Measurements from ENCODE around the gene CHCHD4.
"Not testable (repeated sequence)": the region's sequence is repeated elsewhere in the genome, so short reads cannot be mapped to it uniquely, and the experiment has no call there.

The CHCHD4 gene

DNA sequence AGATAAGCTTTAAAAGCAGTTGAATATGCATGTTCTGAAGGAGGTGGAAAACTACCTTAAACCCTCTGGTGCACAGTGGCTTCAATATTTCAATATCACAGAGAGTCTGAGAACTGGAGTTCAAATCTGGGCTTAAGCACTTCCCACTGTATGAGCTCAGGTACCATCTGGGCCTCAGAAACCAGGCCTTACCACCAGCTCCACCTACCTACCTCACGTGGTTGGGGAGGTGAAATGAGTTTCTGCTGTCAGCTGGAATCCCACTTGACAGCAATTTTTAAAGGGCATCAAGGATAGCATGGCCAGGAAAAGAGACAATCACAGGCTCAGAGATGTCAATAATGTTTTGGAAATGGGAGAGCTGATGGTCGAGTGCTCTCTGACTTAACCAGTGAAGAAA is 5.0 kb downstream of the CHCHD4 start:
- DNase-seq (ENCODE audit: low read depth): no peak

DNA sequence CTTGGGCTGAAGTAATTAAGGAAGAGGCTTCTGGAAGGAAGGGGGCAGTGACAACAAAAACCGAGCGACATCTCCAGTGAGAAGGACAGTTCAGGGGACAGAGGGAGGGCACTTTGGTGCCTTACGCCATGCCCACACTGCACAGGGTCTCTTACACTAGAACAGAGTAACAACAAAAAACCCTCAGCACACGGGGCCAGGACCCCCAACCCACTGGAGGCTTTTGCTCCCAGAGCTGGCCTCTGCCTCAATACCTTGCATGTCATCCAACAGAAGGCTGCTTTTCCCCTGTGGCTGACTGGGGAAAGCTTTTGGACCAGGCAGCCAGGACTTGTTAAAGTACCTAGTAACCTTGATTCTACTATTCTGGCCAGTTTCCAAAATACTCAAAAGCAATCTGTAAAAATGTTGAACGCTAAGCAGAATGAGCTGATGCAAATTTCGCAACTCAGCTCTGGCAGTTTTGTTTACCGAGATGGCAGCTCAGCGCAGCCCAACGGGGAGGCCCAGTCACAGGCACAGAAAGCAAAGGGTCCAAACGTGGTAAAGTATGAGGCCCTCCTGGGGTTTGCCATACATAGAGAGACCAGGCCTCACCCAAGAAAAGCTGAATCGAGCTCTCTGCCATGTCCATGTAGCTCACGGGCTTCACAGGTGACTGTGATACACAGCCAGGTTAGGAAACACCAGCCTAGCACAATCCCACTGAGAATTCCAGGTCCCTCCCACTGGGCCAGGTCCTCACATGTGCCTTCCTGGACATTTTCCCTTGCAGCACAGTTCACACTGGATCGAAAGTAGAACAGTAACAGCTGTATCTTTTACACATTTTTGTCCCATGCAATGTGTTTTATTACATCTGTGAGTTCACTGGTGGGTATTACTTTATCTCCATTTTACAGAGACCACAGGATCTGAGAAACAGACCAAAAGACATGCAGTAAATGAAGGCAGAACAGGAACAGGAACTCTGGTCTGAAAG is 6.0 kb downstream of the CHCHD4 start:
- no peak for DNase-seq (ENCODE audit: low read depth)

DNA sequence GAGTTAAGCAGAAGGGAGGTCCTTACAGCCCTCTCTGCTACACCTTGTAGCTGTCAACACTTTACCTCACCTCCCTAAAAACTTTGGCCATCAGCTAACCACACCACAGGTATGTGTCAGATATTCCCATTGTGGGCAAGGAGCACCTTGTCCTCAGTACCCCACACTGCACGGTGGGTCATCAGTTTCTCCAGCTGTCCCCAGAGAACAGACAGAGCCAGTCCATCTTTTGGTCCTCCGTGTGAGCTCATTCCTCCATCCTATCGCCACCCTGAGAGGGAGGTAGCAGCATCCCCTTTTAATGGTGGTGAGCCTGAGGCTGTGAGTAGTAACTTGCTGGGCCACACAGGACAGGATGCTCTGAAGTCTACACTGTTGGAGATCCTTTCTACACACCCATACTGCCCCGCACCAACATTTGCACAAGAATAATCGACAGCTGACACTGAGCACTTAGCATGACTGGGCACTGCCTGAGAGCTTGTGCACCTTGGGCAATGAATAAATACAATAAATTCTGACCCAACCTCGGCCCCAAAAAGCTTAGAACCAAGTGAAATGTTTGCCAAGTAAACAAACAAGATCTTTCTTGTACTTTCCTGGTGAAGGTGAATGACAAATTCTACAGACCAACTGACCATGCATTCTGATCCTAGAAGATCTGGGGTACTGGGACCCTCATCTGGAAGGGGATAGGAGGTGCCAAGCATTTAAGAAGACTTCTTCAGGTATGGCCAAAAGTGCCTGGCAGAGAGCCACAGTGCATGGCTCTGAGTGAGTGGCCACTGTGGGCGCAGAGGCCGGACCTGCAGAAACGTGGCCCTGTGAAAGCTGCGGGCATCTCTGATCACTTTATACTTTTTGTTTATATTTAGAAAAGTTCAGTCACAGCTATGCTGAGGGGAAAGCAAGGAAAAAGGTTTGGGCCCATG is 6.9 kb downstream of the CHCHD4 start:
- DNase-seq (ENCODE audit: low read depth): no peak

- no peak for DNase-seq (ENCODE audit: low read depth)
Measured at GRCh38 chr3:14113965-14114635, 10.6 kb downstream of the CHCHD4 start.

DNA sequence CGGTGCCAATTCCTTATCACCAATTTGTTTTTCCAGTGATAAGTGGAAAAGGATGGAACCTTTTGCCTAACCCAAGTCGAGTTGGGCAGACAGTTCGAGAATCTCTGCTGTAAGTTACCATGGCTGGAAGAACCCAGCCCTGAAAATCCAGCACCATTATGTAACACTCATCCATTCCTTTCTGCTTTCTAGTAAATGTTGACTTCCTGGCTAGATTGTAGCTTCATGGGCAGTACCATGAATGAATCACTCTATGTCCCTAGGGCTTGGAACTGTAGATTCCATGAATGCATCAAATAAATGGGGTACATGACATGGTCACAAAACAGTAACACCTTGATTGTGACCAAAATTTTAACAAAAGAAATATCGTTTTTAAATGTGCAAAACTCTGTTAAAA is 14.0 kb downstream of the CHCHD4 start:
- DNase-seq (ENCODE audit: low read depth): no peak

- not testable (repeated sequence) for DNase-seq (ENCODE audit: low read depth)
Measured at GRCh38 chr3:14109821-14110220, 14.8 kb downstream of the CHCHD4 start.

- no peak for DNase-seq (ENCODE audit: low read depth)
Measured at GRCh38 chr3:14097616-14098391, 26.9 kb downstream of the CHCHD4 start.

GRCh38 chr3:14096742-14097141 is 27.9 kb downstream of the CHCHD4 start:
- no peak for DNase-seq (ENCODE audit: low read depth)

DNA sequence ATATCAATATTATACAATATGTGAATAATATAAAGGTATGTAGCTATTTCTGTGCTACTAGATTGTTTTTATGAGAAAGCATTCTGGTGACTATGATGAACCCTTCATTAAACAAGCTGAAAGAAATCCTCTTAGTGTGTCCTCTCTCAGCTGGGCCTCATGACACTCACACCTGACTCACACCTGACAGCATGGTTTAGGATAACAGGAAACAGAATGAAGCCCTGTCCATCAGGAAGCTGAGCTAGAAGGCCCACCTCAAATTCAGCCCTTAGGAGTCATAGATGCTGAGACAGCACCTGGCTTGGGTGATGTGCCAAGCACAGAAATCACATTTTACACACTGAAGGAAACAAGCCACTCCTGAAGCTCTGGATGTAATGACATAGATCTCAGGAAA is 30.8 kb downstream of the CHCHD4 start:
- no peak for DNase-seq (ENCODE audit: low read depth)

- no peak for DNase-seq (ENCODE audit: low read depth)
Measured at GRCh38 chr3:14092464-14092863, 32.2 kb downstream of the CHCHD4 start.

DNA sequence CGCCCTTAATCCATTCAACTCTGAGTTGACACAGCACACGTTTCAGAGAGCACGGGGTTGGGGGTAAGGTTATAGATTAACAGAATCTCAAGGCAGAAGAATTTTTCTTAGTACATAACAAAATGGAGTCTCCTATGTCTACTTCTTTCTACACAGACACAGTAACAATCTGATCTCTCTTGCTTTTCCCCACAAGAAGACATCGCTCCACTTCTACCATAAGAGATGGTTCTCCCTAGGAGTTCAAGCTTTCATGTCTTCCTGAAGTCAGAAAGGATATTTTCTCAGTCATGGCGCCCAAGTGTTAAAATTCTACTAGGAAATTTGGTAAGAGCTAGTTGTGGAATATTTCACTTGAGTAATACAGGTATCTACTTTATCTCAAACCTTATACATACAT is 32.7 kb downstream of the CHCHD4 start:
- not testable (repeated sequence) for DNase-seq (ENCODE audit: low read depth)

DNA sequence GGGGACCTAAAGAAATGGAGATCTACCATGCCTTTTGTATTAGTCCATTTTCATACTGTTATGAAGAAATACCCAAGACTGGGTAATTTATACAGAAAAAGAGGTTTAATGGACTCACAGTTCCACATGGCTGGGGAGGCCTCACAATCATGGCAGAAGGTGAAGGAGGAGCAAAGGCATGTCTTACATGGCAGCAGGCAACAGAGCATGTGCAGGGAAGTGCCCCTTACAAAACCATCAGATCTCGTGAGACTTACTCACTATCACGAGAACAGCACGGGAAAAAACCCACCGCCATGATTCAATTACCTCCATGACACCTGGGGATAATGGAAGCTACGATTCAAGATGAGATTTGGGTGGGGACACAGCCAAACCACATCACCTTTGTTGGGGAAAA is 37.2 kb downstream of the CHCHD4 start:
- DNase-seq (ENCODE audit: low read depth): not testable (repeated sequence)

DNA sequence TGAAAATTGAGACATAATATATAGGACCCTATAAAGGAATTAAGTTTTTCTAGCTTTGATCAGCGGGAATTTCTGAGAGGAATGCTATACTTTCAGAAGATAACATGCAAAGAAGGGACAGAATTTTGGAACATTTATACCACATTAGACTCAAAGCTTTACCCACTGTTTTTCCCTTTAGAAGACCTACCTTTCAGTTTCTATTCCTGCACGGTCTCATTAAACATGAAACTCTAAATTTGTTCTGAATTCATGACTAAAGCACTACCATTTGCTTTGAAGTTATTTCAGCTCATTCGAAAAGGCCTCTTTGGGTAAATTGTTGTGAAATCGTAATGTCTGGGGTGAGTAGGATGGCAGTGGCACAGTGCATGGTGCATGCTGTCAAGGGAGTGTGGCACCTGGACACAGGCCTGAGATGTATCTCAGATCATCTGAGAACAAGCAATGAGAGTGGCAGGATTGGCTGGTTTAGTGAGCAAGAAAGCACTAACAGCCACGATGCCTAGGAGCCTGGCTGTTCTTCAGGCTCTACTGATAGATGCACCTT is 42.5 kb downstream of the CHCHD4 start:
- DNase-seq (ENCODE audit: low read depth): no peak

- no peak for DNase-seq (ENCODE audit: low read depth)
Measured at GRCh38 chr3:14077310-14077709, 47.4 kb downstream of the CHCHD4 start.

- not testable (repeated sequence) for DNase-seq (ENCODE audit: low read depth)
Measured at GRCh38 chr3:14075233-14075632, 49.4 kb downstream of the CHCHD4 start.

- DNase-seq (ENCODE audit: low read depth): no peak
Measured at GRCh38 chr3:14064910-14065309, 59.8 kb downstream of the CHCHD4 start.

GRCh38 chr3:14063152-14063551 is 61.5 kb downstream of the CHCHD4 start:
- DNase-seq (ENCODE audit: low read depth): no peak
